SW480 (cell line): ENCODE data around the gene CCDC201.
A peak's percentile ranks its signal among the peaks of the same experiment; 100 is the strongest.

Source experiments
- DNase-seq: peaks from one replicate; pipeline ENCODE4 v3.0.0-alpha.2; 2016; ENCODE audit warnings: low spot score

CCDC201 gene

GRCh38 chr7:45893374-45893995, 20.6 kb upstream of the CCDC201 start:
- no peak for DNase-seq

DNA sequence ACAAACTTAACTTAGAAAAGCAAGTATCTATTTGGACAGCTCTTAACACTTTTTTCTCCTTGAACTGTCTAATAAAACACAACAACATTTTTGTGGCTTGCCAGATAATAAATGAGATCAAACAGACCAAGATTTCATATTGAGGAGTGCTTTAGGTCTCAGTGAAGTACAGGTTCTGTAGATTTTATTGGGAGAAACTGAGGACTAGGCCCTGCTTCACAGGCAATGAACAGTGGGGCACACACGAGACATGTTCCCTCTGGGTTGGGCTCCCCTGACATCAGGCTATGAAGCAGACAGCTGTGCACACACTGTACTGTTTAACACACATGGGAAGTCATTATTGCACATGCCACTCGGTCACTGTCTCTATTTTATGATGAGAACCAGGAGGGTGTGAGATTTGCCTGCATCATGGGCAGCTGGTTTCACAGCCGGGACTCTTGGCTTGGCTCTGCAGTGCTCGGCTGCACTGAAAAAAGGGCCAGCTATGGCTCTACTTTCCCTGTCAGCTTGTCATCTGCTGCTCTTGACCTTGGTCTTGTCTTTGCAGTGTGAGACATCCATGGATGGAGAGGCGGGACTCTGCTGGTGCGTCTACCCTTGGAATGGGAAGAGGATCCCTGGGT, 19.6 kb upstream of the CCDC201 start:
- no peak for DNase-seq

DNA sequence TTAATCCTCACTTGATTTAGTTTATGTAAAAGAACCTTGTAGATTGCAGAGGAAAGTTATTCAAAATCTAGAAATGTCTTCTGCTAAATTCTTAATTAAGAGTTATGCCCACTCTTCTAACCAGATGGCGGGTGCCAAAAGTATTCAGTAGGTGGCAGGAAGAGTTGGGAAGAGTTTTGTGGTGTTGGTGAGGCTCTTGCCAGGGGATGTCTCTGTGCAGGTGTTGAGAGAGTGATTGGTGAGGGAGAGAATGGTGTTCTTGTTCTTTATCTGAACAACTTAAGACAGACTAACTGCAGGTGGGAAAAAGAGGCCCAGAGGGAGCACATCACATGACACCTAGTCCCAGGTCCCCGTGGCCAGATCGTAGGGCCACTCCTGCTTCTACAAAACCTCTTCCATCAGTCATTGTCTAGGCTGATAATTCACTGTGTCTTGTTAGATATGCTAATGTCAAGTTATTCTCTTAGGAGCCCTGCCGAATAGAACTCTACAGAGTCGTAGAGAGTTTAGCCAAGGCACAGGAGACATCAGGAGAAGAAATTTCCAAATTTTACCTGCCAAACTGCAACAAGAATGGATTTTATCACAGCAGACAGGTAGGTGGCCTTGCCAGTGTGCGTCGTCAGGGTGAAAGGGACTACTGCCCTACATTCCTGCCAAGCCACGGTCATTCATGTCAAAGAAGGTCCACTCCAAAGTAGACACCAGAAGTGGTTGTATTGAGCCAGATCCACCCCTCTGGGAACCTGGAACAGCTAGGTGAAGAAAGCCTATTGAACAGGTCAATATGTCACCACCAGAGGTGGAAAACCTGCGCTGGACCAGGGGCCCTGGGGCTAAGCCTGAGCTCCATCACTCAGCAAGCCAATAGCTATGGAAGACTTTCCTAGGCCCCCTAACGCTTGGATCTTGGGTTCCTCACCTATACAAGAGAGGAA, 18.9 kb upstream of the CCDC201 start:
- DNase-seq: no peak

DNA sequence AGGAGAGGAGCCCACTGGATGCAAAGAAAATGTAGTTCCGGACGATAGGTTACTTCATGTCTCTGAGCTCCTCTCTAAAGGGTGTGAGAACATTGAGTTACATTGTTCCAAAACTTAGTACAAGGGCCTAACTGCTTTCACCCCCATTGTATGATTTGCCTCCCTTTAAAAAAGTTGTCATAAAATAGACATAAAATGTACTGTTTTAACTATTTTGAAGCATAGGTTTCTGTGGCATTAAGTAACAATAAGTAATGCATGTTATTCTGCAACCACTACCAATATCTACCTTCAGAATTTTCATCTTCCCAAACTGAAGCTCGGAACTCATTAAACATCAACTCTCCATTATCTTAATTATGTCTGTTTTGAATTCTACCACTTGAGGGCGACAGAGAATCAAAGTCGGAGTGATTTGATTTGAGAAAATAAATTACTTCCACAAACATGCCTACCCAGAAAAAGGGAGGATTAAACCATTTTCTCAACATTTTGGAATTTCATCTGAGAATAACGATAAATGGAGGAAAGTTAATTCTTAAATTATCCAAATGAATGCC, 18.1 kb upstream of the CCDC201 start:
- peak; percentile 50 for DNase-seq

- no peak for DNase-seq
Measured at GRCh38 chr7:45890125-45890901, 17.4 kb upstream of the CCDC201 start.

- DNase-seq: no peak
Measured at GRCh38 chr7:45889367-45890067, 16.6 kb upstream of the CCDC201 start.

- no peak for DNase-seq
Measured at GRCh38 chr7:45888993-45889366, 16.1 kb upstream of the CCDC201 start.

- peak; percentile 47 for DNase-seq
Measured at GRCh38 chr7:45888185-45888992, 15.5 kb upstream of the CCDC201 start, which contains the start of gene IGFBP1. TSS of gene IGFBP1 (plus strand) at chr7:45888488. CDS start at chr7:45888653, 165 bp downstream.

GRCh38 chr7:45886931-45887667, 14.2 kb upstream of the CCDC201 start:
- DNase-seq: no peak

- DNase-seq: peak; percentile 70
Measured at GRCh38 chr7:45885264-45885882, 12.5 kb upstream of the CCDC201 start.

- no peak for DNase-seq
Measured at GRCh38 chr7:45884136-45884535, 11.3 kb upstream of the CCDC201 start.

- DNase-seq: no peak
Measured at GRCh38 chr7:45882465-45882810, 9.6 kb upstream of the CCDC201 start.

DNA sequence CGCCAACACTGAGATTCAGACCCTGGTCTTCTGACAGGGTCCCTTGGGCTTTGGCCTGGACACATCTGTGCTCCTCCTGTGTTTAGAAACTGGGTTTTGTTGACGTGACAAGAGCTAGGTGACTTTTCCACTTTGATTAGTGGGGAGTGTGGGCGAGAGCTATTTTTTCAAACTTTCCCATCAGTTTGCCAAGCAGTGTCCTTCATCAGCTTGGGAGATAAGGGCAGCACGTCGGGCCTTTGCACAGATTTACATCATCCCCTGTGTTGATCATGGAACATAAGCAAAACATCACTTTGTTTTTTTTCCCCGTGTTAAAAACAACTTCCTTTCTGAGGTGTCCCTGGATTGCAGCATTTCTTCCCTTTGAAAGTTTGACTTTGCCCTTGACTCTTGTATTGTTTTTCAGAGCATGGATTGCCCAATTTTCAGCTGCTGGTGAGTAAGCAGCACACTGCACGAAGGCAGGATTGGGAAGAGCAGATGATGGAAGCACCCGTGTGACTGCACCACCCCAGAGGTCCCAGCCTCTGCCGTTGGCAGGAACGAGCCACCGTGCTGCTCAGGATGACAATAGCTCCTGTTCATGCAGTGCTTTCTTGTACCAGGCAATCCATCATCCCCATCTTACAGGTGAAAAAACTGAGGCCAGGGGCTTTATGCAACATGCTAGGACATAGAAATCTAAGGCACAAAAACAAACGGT, 9.0 kb upstream of the CCDC201 start:
- peak; percentile 43 for DNase-seq

GRCh38 chr7:45881280-45881758, 8.4 kb upstream of the CCDC201 start:
- no peak for DNase-seq

DNA sequence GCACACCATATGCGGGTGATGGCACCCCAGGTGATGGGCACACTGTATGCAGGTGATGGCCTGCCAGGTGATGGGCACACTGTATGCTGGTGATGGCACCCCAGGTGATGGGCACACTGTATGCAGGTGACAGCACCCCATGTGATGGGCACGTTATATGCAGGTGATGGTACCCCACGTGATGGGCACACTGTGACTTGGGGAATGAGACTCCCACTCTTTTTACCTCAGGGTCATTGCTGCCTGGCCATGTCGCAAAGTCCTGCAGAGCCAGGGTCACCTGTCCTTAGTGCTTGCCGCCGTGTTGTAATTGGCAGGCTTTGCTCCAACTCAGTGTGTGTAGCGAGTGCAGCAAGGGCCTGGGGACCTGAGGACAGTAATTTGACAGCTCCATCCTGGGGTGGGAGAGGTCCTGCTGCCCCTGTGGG, 7.6 kb upstream of the CCDC201 start:
- no peak for DNase-seq

DNA sequence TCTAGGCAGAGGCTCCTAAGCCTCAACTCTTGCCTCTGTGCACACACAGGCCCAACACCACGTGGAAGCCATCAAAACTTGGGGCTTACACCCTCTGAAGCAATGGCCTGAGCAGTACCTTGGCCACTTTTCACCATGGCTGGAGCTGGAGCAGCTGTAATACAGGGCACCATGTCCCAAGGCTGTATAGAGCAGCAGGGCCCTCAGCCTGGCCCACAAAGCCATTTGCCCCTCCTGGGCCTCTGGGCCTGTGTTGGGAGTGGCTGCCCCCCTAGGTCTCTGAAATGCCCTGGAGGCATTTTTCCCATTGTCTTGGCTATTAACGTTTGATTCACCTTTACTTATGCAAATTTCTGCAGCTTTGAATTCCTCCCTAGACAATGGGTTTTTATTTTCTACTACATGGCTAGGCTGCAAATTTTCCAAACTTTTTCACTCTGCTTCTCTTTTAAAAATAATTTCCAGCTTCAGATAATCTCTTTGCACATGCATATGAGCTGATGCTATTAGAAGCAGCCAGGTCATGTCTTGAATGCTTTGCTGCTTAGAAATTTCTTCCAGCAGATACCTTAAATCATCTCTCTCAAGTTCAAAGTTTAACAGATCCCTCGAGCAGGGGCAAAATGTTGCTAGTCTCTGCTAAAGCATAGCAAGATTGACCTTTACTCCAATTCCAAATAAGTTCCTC, 5.7 kb upstream of the CCDC201 start:
- DNase-seq: no peak

DNA sequence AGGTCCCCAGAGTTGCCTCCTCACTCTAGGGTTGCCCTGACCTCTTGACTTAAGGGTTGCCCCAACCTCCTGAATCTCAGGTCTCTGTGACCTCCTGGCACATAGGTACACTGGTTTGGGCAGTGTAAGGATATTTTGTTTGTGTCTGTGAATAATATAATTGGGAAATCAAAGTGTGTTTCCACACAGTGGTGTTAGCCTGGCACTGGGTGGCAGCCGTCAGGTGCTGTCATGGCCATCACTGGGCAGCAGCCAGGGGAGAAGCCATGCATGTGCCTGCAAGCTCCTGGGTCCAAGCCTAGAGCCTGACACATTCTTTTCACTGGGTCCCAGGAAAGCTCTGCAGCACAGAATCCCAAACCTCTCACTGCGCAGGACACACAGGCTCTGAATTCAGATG, 3.6 kb upstream of the CCDC201 start:
- no peak for DNase-seq
